HG02763 (cell line): ENCODE data around the gene ERI3.

Source experiments
- ATAC-seq: cut with Tn5 transposase; IDR thresholded peaks from one replicate; pipeline ENCODE4 v1.9.1; 2021; ENCODE audit warnings: mild to moderate bottlenecking, moderate library complexity; ENCODE audit not compliant: unreplicated experiment

ERI3 gene

GRCh38 chr1:44263568-44264450 is 91.2 kb downstream of the ERI3 start:
- no peak for ATAC-seq

- no peak for ATAC-seq
Measured at GRCh38 chr1:44262816-44263567, 92.1 kb downstream of the ERI3 start.

GRCh38 chr1:44262414-44262813 is 92.6 kb downstream of the ERI3 start:
- ATAC-seq, result no peak

GRCh38 chr1:44261962-44262361 is 93.1 kb downstream of the ERI3 start:
- ATAC-seq, result no peak

- ATAC-seq, result no peak
Measured at GRCh38 chr1:44261171-44261817, 93.8 kb downstream of the ERI3 start.

GRCh38 chr1:44260792-44261170 is 94.3 kb downstream of the ERI3 start:
- ATAC-seq, result no peak

GRCh38 chr1:44259090-44259489 is 96.0 kb downstream of the ERI3 start:
- no peak for ATAC-seq

- no peak for ATAC-seq
Measured at GRCh38 chr1:44256762-44257554, 98.1 kb downstream of the ERI3 start.

- no peak for ATAC-seq
Measured at GRCh38 chr1:44254392-44254910, 100.6 kb downstream of the ERI3 start.

- no peak for ATAC-seq
Measured at GRCh38 chr1:44251989-44252671, 102.9 kb downstream of the ERI3 start.

GRCh38 chr1:44251486-44251885 is 103.6 kb downstream of the ERI3 start:
- ATAC-seq, result no peak

- ATAC-seq, result no peak
Measured at GRCh38 chr1:44250068-44250781, 104.8 kb downstream of the ERI3 start.

GRCh38 chr1:44249543-44249942 is 105.5 kb downstream of the ERI3 start:
- no peak for ATAC-seq

- ATAC-seq, result no peak
Measured at GRCh38 chr1:44246806-44247205, 108.3 kb downstream of the ERI3 start.

GRCh38 chr1:44244986-44245385 is 110.1 kb downstream of the ERI3 start:
- no peak for ATAC-seq

- ATAC-seq, result no peak
Measured at GRCh38 chr1:44243782-44244495, 111.1 kb downstream of the ERI3 start.

- ATAC-seq, result no peak
Measured at GRCh38 chr1:44242746-44243145, 112.3 kb downstream of the ERI3 start.

- ATAC-seq, result no peak
Measured at GRCh38 chr1:44240802-44241671, 114.0 kb downstream of the ERI3 start.
